ENCODE results near the gene S100P.

The S100P gene

GRCh38 chr4:6684656-6685055 lies 9.0 kb upstream of the S100P start:
- peaks cover 0 to 14% (median 8%) of the 10 kb centered on the region in 5 donors for H3K4me1 ChIP-seq (ENCODE audit: control insufficient read depth in 5 of 5, insufficient read depth in 5 of 5, low read length in 5 of 5)
- no peak overlapping the region for H3K27ac ChIP-seq (ENCODE audit: low read depth, low read length)
- H3K9me3 ChIP-seq (ENCODE audit: control insufficient read depth in 5 of 5, low read length in 5 of 5) = peaks cover 0 to 5% (median 0%) of the 10 kb centered on the region in 5 donors
- H3K4me3 ChIP-seq (ENCODE audit: low read depth in 1 of 5, low read length in 5 of 5) = no peak overlapping the region
- H3K36me3 ChIP-seq (ENCODE audit: control insufficient read depth in 5 of 5, insufficient read depth in 5 of 5, low read length in 5 of 5) = peaks cover 0 to 3% (median 0%) of the 10 kb centered on the region in 5 donors
- no peak overlapping the region for H3K9ac ChIP-seq (ENCODE audit: low read length in 5 of 5)
- peaks cover 0 to 5% (median 0%) of the 10 kb centered on the region in 5 donors for H3K27me3 ChIP-seq (ENCODE audit: control insufficient read depth in 5 of 5, insufficient read depth in 4 of 5, low read length in 5 of 5)

GRCh38 chr4:6686104-6686787 lies 7.4 kb upstream of the S100P start:
- Histone ChIP-seq H3K4me1 (ENCODE audit: control insufficient read depth in 5 of 5, insufficient read depth in 5 of 5, low read length in 5 of 5) (peaks cover 0 to 14% (median 8%) of the 10 kb centered on the region in 5 donors), H3K27ac (ENCODE audit: low read depth, low read length) (no peak overlapping the region)

GRCh38 chr4:6687947-6688878 lies 5.5 kb upstream of the S100P start:
- peaks cover 0 to 7% (median 4%) of the 10 kb centered on the region in 5 donors for H3K27me3 ChIP-seq (ENCODE audit: control insufficient read depth in 5 of 5, insufficient read depth in 4 of 5, low read length in 5 of 5)
- H3K9ac ChIP-seq (ENCODE audit: low read length in 5 of 5) = no peak overlapping the region
- no peak overlapping the region for H3K4me3 ChIP-seq (ENCODE audit: low read depth in 1 of 5, low read length in 5 of 5)
- no peaks in the 10 kb centered on the region for H3K9me3 ChIP-seq (ENCODE audit: control insufficient read depth in 5 of 5, low read length in 5 of 5)
- H3K36me3 ChIP-seq (ENCODE audit: control insufficient read depth in 5 of 5, insufficient read depth in 5 of 5, low read length in 5 of 5) = no peaks in the 10 kb centered on the region
- H3K27ac ChIP-seq (ENCODE audit: low read depth, low read length) = no peak overlapping the region
- peaks cover 0 to 14% (median 8%) of the 10 kb centered on the region in 5 donors for H3K4me1 ChIP-seq (ENCODE audit: control insufficient read depth in 5 of 5, insufficient read depth in 5 of 5, low read length in 5 of 5)

More at GRCh38 chr4:6686104-6686787, 7.4 kb upstream of the S100P start:
- Histone ChIP-seq H3K36me3 (ENCODE audit: control insufficient read depth in 5 of 5, insufficient read depth in 5 of 5, low read length in 5 of 5) (no peaks in the 10 kb centered on the region), H3K4me3 (ENCODE audit: low read depth in 1 of 5, low read length in 5 of 5) (no peak overlapping the region), H3K27me3 (ENCODE audit: control insufficient read depth in 5 of 5, insufficient read depth in 4 of 5, low read length in 5 of 5) (peaks cover 0 to 7% (median 4%) of the 10 kb centered on the region in 5 donors), H3K9ac (ENCODE audit: low read length in 5 of 5) (no peak overlapping the region), H3K9me3 (ENCODE audit: control insufficient read depth in 5 of 5, low read length in 5 of 5) (no peaks in the 10 kb centered on the region)

GRCh38 chr4:6688879-6689505 lies 4.7 kb upstream of the S100P start:
- H3K27me3 ChIP-seq (ENCODE audit: control insufficient read depth in 5 of 5, insufficient read depth in 4 of 5, low read length in 5 of 5) = peaks cover 0 to 7% (median 4%) of the 10 kb centered on the region in 5 donors
- peaks cover 0 to 14% (median 8%) of the 10 kb centered on the region in 5 donors for H3K4me1 ChIP-seq (ENCODE audit: control insufficient read depth in 5 of 5, insufficient read depth in 5 of 5, low read length in 5 of 5)
- no peaks in the 10 kb centered on the region for H3K36me3 ChIP-seq (ENCODE audit: control insufficient read depth in 5 of 5, insufficient read depth in 5 of 5, low read length in 5 of 5)
- no peaks in the 10 kb centered on the region for H3K9me3 ChIP-seq (ENCODE audit: control insufficient read depth in 5 of 5, low read length in 5 of 5)
- peak overlapping the region in 1 of 5 donors; percentile 29 for H3K4me3 ChIP-seq (ENCODE audit: low read depth in 1 of 5, low read length in 5 of 5)
- no peak overlapping the region for H3K27ac ChIP-seq (ENCODE audit: low read depth, low read length)
- H3K9ac ChIP-seq (ENCODE audit: low read length in 5 of 5) = no peak overlapping the region

GRCh38 chr4:6689506-6689960 lies 4.1 kb upstream of the S100P start:
- Histone ChIP-seq H3K9me3 (ENCODE audit: control insufficient read depth in 5 of 5, low read length in 5 of 5) (no peaks in the 10 kb centered on the region), H3K27ac (ENCODE audit: low read depth, low read length) (no peak overlapping the region), H3K27me3 (ENCODE audit: control insufficient read depth in 5 of 5, insufficient read depth in 4 of 5, low read length in 5 of 5) (peaks cover 0 to 7% (median 4%) of the 10 kb centered on the region in 5 donors), H3K36me3 (ENCODE audit: control insufficient read depth in 5 of 5, insufficient read depth in 5 of 5, low read length in 5 of 5) (no peaks in the 10 kb centered on the region), H3K4me3 (ENCODE audit: low read depth in 1 of 5, low read length in 5 of 5) (peak overlapping the region in 1 of 5 donors; percentile 29), H3K4me1 (ENCODE audit: control insufficient read depth in 5 of 5, insufficient read depth in 5 of 5, low read length in 5 of 5) (peaks cover 0 to 17% (median 8%) of the 10 kb centered on the region in 5 donors), H3K9ac (ENCODE audit: low read length in 5 of 5) (no peak overlapping the region)

GRCh38 chr4:6692379-6692778 lies 1.3 kb upstream of the S100P start:
- peaks cover 0 to 5% (median 0%) of the 10 kb centered on the region in 5 donors for H3K36me3 ChIP-seq (ENCODE audit: control insufficient read depth in 5 of 5, insufficient read depth in 5 of 5, low read length in 5 of 5)
- no peak overlapping the region for H3K4me3 ChIP-seq (ENCODE audit: low read depth in 1 of 5, low read length in 5 of 5)
- H3K27ac ChIP-seq (ENCODE audit: low read depth, low read length) = no peak overlapping the region
- H3K4me1 ChIP-seq (ENCODE audit: control insufficient read depth in 5 of 5, insufficient read depth in 5 of 5, low read length in 5 of 5) = peaks cover 0 to 18% (median 8%) of the 10 kb centered on the region in 5 donors
- peaks cover 0 to 7% (median 2%) of the 10 kb centered on the region in 5 donors for H3K27me3 ChIP-seq (ENCODE audit: control insufficient read depth in 5 of 5, insufficient read depth in 4 of 5, low read length in 5 of 5)
- H3K9me3 ChIP-seq (ENCODE audit: control insufficient read depth in 5 of 5, low read length in 5 of 5) = no peaks in the 10 kb centered on the region
- H3K9ac ChIP-seq (ENCODE audit: low read length in 5 of 5) = no peak overlapping the region

GRCh38 chr4:6692806-6693205 lies 872 bp upstream of the S100P start:
- H3K4me1 ChIP-seq (ENCODE audit: control insufficient read depth in 5 of 5, insufficient read depth in 5 of 5, low read length in 5 of 5) = peaks cover 0 to 18% (median 8%) of the 10 kb centered on the region in 5 donors
- no peaks in the 10 kb centered on the region for H3K9me3 ChIP-seq (ENCODE audit: control insufficient read depth in 5 of 5, low read length in 5 of 5)
- no peak overlapping the region for H3K4me3 ChIP-seq (ENCODE audit: low read depth in 1 of 5, low read length in 5 of 5)
- H3K36me3 ChIP-seq (ENCODE audit: control insufficient read depth in 5 of 5, insufficient read depth in 5 of 5, low read length in 5 of 5) = peaks cover 0 to 5% (median 0%) of the 10 kb centered on the region in 5 donors
- H3K9ac ChIP-seq (ENCODE audit: low read length in 5 of 5) = no peak overlapping the region
- peaks cover 0 to 7% (median 2%) of the 10 kb centered on the region in 5 donors for H3K27me3 ChIP-seq (ENCODE audit: control insufficient read depth in 5 of 5, insufficient read depth in 4 of 5, low read length in 5 of 5)
- no peak overlapping the region for H3K27ac ChIP-seq (ENCODE audit: low read depth, low read length)

- peak overlapping the region in 1 of 5 donors; percentile 43 for H3K9ac ChIP-seq (ENCODE audit: low read length in 5 of 5)
- no peak overlapping the region for H3K4me3 ChIP-seq (ENCODE audit: low read depth in 1 of 5, low read length in 5 of 5)
- H3K27me3 ChIP-seq (ENCODE audit: control insufficient read depth in 5 of 5, insufficient read depth in 4 of 5, low read length in 5 of 5) = peaks cover 0 to 7% (median 0%) of the 10 kb centered on the region in 5 donors
- H3K4me1 ChIP-seq (ENCODE audit: control insufficient read depth in 5 of 5, insufficient read depth in 5 of 5, low read length in 5 of 5) = peaks cover 0 to 6% (median 0%) of the 10 kb centered on the region in 5 donors
- H3K9me3 ChIP-seq (ENCODE audit: control insufficient read depth in 5 of 5, low read length in 5 of 5) = no peaks in the 10 kb centered on the region
- H3K27ac ChIP-seq (ENCODE audit: low read depth, low read length) = no peak overlapping the region
- peaks cover 0 to 5% (median 0%) of the 10 kb centered on the region in 5 donors for H3K36me3 ChIP-seq (ENCODE audit: control insufficient read depth in 5 of 5, insufficient read depth in 5 of 5, low read length in 5 of 5)
Observed at GRCh38 chr4:6694177-6694901, 661 bp downstream of the S100P start.
